HEK293 (cell line): ENCODE results near the gene RAD23B.

Experiments
- CTCF ChIA-PET: fragments of 350-600 bp; formaldehyde crosslinking; extraction: SDS; loops from one replicate; lab custom pipeline; 2021; ENCODE audit warnings: antibody characterized with exemption; lab: Yijun Ruan, JAX
- POLR2A ChIA-PET: fragments of 300-600 bp; formaldehyde crosslinking; extraction: SDS; loops from one replicate; lab custom pipeline; 2020; ENCODE audit warnings: antibody characterized with exemption, inconsistent platforms; lab: Yijun Ruan, JAX
- H3K27ac ChIP-seq: fragments of 200-500 bp; sonication (Bioruptor generic); 2 replicates; pipeline ENCODE4 v1.5.1; 2014; ENCODE audit warnings: low read depth, low read length, control low read depth, inconsistent platforms; ENCODE audit errors: extremely low read depth
- H3K36me3 ChIP-seq, 2 experiments: fragments of 200-500 bp in 1 of 2; sonication (Bioruptor generic) in 1 of 2; 1 replicate in 1 of 2; 2 replicates in 1 of 2; pipeline ENCODE4 v1.5.1; 2014 to 2017; ENCODE audit warnings: inconsistent platforms in 2 of 2, low read length in 2 of 2; ENCODE audit not compliant: control insufficient read depth in 2 of 2, insufficient read depth in 1 of 2
- H3K4me1 ChIP-seq: fragments of 200-500 bp; sonication (Bioruptor generic); 2 replicates; pipeline ENCODE4 v1.5.1; 2014; ENCODE audit warnings: mild to moderate bottlenecking, low read length, inconsistent platforms; ENCODE audit not compliant: control insufficient read depth, insufficient read depth
- H3K4me3 ChIP-seq: 2 replicates; pipeline ENCODE4 v1.5.1; 2011; ENCODE audit warnings: low read depth, mild to moderate bottlenecking, control low read depth, low read length, moderate library complexity
- H3K9me3 ChIP-seq: fragments of 200-500 bp; sonication (Bioruptor generic); 2 replicates; pipeline ENCODE4 v1.5.1; 2014; ENCODE audit warnings: low read depth, low read length, inconsistent platforms; ENCODE audit not compliant: control insufficient read depth, insufficient read depth
- GLI4 ChIP-seq: fragments of 450-650 bp; formaldehyde crosslinking; IDR thresholded peaks from 2 replicates; pipeline ENCODE4 v1.5.1; 2016; ENCODE audit warnings: missing biosample characterization, missing genetic modification characterization
- KLF9 ChIP-seq: fragments of 450-650 bp; formaldehyde crosslinking; IDR thresholded peaks from 2 replicates; pipeline ENCODE4 v1.5.1; 2016; ENCODE audit warnings: missing biosample characterization, missing genetic modification characterization, low read depth
- MYNN ChIP-seq: fragments of 450-650 bp; formaldehyde crosslinking; IDR thresholded peaks from 2 replicates; pipeline ENCODE4 v1.5.1; 2016; ENCODE audit warnings: missing biosample characterization, missing genetic modification characterization, borderline replicate concordance
- MZF1 ChIP-seq: fragments of 450-650 bp; formaldehyde crosslinking; IDR thresholded peaks from 2 replicates; pipeline ENCODE4 v1.5.1; 2017; ENCODE audit warnings: missing biosample characterization, missing genetic modification characterization, borderline replicate concordance
- OSR2 ChIP-seq: fragments of 450-650 bp; formaldehyde crosslinking; IDR thresholded peaks from 2 replicates; pipeline ENCODE4 v1.5.1; 2016; ENCODE audit warnings: missing biosample characterization, missing genetic modification characterization
- PRDM2 ChIP-seq: fragments of 450-650 bp; formaldehyde crosslinking; IDR thresholded peaks from 2 replicates; pipeline ENCODE4 v1.5.1; 2016; ENCODE audit warnings: missing biosample characterization, missing genetic modification characterization, borderline replicate concordance
- RBAK ChIP-seq: fragments of 450-650 bp; formaldehyde crosslinking; IDR thresholded peaks from 2 replicates; pipeline ENCODE4 v1.5.1; 2016; ENCODE audit warnings: missing biosample characterization, missing genetic modification characterization
- ZNF10 ChIP-seq: fragments of 450-650 bp; formaldehyde crosslinking; IDR thresholded peaks from 2 replicates; pipeline ENCODE4 v1.5.1; 2017; ENCODE audit warnings: missing biosample characterization, missing genetic modification characterization
- ZNF133 ChIP-seq: fragments of 450-650 bp; formaldehyde crosslinking; IDR thresholded peaks from 2 replicates; pipeline ENCODE4 v1.5.1; 2016; ENCODE audit warnings: missing biosample characterization, missing genetic modification characterization
- ZNF19 ChIP-seq: fragments of 450-650 bp; formaldehyde crosslinking; IDR thresholded peaks from 2 replicates; pipeline ENCODE4; 2016; ENCODE audit warnings: missing biosample characterization, missing genetic modification characterization, low read depth
- ZNF280D ChIP-seq: fragments of 450-650 bp; formaldehyde crosslinking; IDR thresholded peaks from 2 replicates; pipeline ENCODE4 v1.5.1; 2016; ENCODE audit warnings: missing biosample characterization, missing genetic modification characterization
- ZNF292 ChIP-seq: fragments of 450-650 bp; formaldehyde crosslinking; IDR thresholded peaks from 2 replicates; pipeline ENCODE4 v1.5.1; 2016; ENCODE audit warnings: low read depth, missing biosample characterization, missing genetic modification characterization, borderline replicate concordance
- ZNF354C ChIP-seq: fragments of 450-650 bp; formaldehyde crosslinking; IDR thresholded peaks from 2 replicates; pipeline ENCODE4 v1.5.1; 2016; ENCODE audit warnings: missing biosample characterization, missing genetic modification characterization, low read depth, borderline replicate concordance
- ZNF366 ChIP-seq: fragments of 450-650 bp; formaldehyde crosslinking; conservative IDR thresholded peaks from 2 replicates; pipeline ENCODE4 v1.5.1; 2016; ENCODE audit warnings: missing biosample characterization, missing genetic modification characterization
- ZNF555 ChIP-seq: fragments of 450-650 bp; formaldehyde crosslinking; conservative IDR thresholded peaks from 2 replicates; pipeline ENCODE4 v1.5.1; 2017; ENCODE audit warnings: missing biosample characterization, mild to moderate bottlenecking, missing genetic modification characterization, inconsistent platforms
- ZNF580 ChIP-seq: fragments of 450-650 bp; formaldehyde crosslinking; IDR thresholded peaks from 2 replicates; pipeline ENCODE4 v1.5.1; 2016; ENCODE audit warnings: missing biosample characterization, missing genetic modification characterization
- ZNF677 ChIP-seq: fragments of 450-650 bp; IDR thresholded peaks from 2 replicates; pipeline ENCODE4 v1.5.0; 2018; ENCODE audit warnings: missing biosample characterization, mild to moderate bottlenecking, missing genetic modification characterization, moderate library complexity
- ZNF785 ChIP-seq: fragments of 450-650 bp; formaldehyde crosslinking; IDR thresholded peaks from 2 replicates; pipeline ENCODE4 v1.5.1; 2016; ENCODE audit warnings: missing biosample characterization, missing genetic modification characterization
- ZSCAN16 ChIP-seq: fragments of 450-650 bp; formaldehyde crosslinking; IDR thresholded peaks from 2 replicates; pipeline ENCODE4 v1.5.1; 2016; ENCODE audit warnings: missing biosample characterization, missing genetic modification characterization
- ZSCAN23 ChIP-seq: fragments of 450-650 bp; formaldehyde crosslinking; IDR thresholded peaks from 2 replicates; pipeline ENCODE4 v1.5.1; 2016; ENCODE audit warnings: missing biosample characterization, missing genetic modification characterization

RAD23B gene

GRCh38 chr9:107361816-107362215 is 78.7 kb downstream of the RAD23B start:
- TF ChIP-seq ZNF10 (no peak), MYNN (tag by site-specific recombination) (no peak), ZNF677 (tag by site-specific recombination) (no peak), ZNF292 (tag by site-specific recombination) (no peak), MZF1 (no peak), PRDM2 (no peak), KLF9 (tag by site-specific recombination) (no peak), ZNF785 (no peak), ZNF555 (tag by site-specific recombination) (no peak), OSR2 (tag by site-specific recombination) (no peak), RBAK (no peak), ZNF19 (tag by site-specific recombination) (no peak), ZNF280D (tag by site-specific recombination) (no peak), ZNF354C (tag by site-specific recombination) (no peak), ZSCAN23 (no peak), ZNF133 (no peak), ZNF580 (tag by site-specific recombination) (no peak), GLI4 (no peak), ZSCAN16 (tag by site-specific recombination) (no peak), ZNF366 (no peak)
- no peaks in the 10 kb centered on the region for H3K36me3 ChIP-seq
- H3K4me3 ChIP-seq: no peak overlapping the region
- no peak overlapping the region for H3K27ac ChIP-seq
- ChIA-PET CTCF (interaction anchor here (1.1 kb wide), 1 partner anchor 21 kb away, joined by 5 read pairs; no protein-coding TSS in a partner anchor), POLR2A (no interaction called here)
- no peaks in the 10 kb centered on the region for H3K4me1 ChIP-seq
- H3K9me3 ChIP-seq: no peaks in the 10 kb centered on the region
